IMR-90 (cell line): Measurements from ENCODE around the gene ZNF746.

Source experiments
- BHLHE40 ChIP-seq: fragments of 150-350 bp; IDR thresholded peaks from 2 replicates; pipeline ENCODE4 v1.6.1; 2016; ENCODE audit warnings: mild to moderate bottlenecking, low read depth, low read length
- CEBPB ChIP-seq: IDR thresholded peaks from 2 replicates; pipeline ENCODE4 v1.6.1; 2012; ENCODE audit warnings: low read depth, low read length, improper control_type of control experiment
- CHD1 ChIP-seq: IDR thresholded peaks from 2 replicates; pipeline ENCODE4 v1.6.1; 2012; ENCODE audit warnings: low read depth, low read length, improper control_type of control experiment
- FOS ChIP-seq: fragments of 150-350 bp; IDR thresholded peaks from 2 replicates; pipeline ENCODE4 v1.6.1; 2016; ENCODE audit warnings: low read depth, low read length
- MXI1 ChIP-seq: IDR thresholded peaks from 2 replicates; pipeline ENCODE4 v1.6.1; 2012; ENCODE audit warnings: low read depth, mild to moderate bottlenecking, low read length, moderate library complexity, borderline replicate concordance
- NFE2L2 ChIP-seq: fragments of 150-350 bp; IDR thresholded peaks from 2 replicates; pipeline ENCODE4 v1.6.1; 2016; ENCODE audit warnings: low read depth, mild to moderate bottlenecking, low read length
- POLR2A ChIP-seq: IDR thresholded peaks from 2 replicates; pipeline ENCODE4 v1.6.1; 2012; ENCODE audit warnings: mild to moderate bottlenecking, low read depth, low read length
- RAD21 ChIP-seq: IDR thresholded peaks from 2 replicates; pipeline ENCODE4 v1.6.1; 2012; ENCODE audit warnings: low read length, improper control_type of control experiment
- RFX5 ChIP-seq: IDR thresholded peaks from 2 replicates; pipeline ENCODE4 v1.8.0; 2012; ENCODE audit warnings: low read depth, mild to moderate bottlenecking, low read length, moderate library complexity
- SMC3 ChIP-seq: fragments of 150-350 bp; IDR thresholded peaks from 2 replicates; pipeline ENCODE4 v1.6.1; 2016; ENCODE audit warnings: low read depth, mild to moderate bottlenecking, antibody characterized with exemption, low read length, moderate library complexity
- TF ChIP-seq, protein P1 (sequence below): conservative IDR thresholded peaks from 2 replicates; pipeline ENCODE4 v1.5.1; 2012; ENCODE audit warnings: mild to moderate bottlenecking, low read depth, low read length, improper control_type of control experiment
- TF ChIP-seq, protein P2 (sequence below): fragments of 150-350 bp; IDR thresholded peaks from 2 replicates; pipeline ENCODE4 v1.6.1; 2016; ENCODE audit warnings: low read depth, mild to moderate bottlenecking, low read length, moderate library complexity, borderline replicate concordance
- TF ChIP-seq, protein P3 (sequence below): fragments of 150-350 bp; IDR thresholded peaks from 2 replicates; pipeline ENCODE4 v1.6.1; 2017; ENCODE audit warnings: mild to moderate bottlenecking, antibody characterized with exemption, low read length, low read depth

DNA sequence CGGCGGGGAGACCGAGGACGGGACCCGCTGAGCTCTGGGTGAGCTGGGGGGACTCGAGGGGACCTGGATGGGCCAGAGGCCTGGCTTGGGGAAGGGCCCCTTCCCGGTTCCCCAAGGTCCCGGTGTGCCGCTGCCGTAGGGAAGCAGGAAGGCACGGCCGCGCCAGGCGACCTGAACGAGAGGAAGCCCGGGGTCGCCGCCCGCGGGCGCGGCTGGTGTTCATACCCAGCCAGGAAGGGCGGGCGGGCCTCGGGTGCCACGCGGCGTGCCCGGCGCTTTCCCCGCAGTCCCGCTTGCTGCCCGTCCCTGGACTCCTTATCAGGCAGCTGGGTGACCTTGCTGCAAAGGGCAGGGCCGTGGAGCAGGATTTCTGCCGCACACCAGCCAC is 74.7 kb downstream of the ZNF746 start:
- TF ChIP-seq, protein P1, sequence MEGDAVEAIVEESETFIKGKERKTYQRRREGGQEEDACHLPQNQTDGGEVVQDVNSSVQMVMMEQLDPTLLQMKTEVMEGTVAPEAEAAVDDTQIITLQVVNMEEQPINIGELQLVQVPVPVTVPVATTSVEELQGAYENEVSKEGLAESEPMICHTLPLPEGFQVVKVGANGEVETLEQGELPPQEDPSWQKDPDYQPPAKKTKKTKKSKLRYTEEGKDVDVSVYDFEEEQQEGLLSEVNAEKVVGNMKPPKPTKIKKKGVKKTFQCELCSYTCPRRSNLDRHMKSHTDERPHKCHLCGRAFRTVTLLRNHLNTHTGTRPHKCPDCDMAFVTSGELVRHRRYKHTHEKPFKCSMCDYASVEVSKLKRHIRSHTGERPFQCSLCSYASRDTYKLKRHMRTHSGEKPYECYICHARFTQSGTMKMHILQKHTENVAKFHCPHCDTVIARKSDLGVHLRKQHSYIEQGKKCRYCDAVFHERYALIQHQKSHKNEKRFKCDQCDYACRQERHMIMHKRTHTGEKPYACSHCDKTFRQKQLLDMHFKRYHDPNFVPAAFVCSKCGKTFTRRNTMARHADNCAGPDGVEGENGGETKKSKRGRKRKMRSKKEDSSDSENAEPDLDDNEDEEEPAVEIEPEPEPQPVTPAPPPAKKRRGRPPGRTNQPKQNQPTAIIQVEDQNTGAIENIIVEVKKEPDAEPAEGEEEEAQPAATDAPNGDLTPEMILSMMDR: no peak
- no peak for TF ChIP-seq CEBPB
- TF ChIP-seq POLR2A: no peak
- TF ChIP-seq, protein P2, sequence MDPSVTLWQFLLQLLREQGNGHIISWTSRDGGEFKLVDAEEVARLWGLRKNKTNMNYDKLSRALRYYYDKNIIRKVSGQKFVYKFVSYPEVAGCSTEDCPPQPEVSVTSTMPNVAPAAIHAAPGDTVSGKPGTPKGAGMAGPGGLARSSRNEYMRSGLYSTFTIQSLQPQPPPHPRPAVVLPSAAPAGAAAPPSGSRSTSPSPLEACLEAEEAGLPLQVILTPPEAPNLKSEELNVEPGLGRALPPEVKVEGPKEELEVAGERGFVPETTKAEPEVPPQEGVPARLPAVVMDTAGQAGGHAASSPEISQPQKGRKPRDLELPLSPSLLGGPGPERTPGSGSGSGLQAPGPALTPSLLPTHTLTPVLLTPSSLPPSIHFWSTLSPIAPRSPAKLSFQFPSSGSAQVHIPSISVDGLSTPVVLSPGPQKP: no peak
- TF ChIP-seq, protein P3, sequence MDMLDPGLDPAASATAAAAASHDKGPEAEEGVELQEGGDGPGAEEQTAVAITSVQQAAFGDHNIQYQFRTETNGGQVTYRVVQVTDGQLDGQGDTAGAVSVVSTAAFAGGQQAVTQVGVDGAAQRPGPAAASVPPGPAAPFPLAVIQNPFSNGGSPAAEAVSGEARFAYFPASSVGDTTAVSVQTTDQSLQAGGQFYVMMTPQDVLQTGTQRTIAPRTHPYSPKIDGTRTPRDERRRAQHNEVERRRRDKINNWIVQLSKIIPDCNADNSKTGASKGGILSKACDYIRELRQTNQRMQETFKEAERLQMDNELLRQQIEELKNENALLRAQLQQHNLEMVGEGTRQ: no peak
- no peak for TF ChIP-seq CHD1
- no peak for TF ChIP-seq BHLHE40
- TF ChIP-seq RFX5: no peak
- TF ChIP-seq RAD21: no peak
- no peak for TF ChIP-seq MXI1
- TF ChIP-seq NFE2L2: no peak
- no peak for TF ChIP-seq SMC3
- TF ChIP-seq FOS: no peak
